Testis (tissue), 3 donors: ENCODE data around the gene LARGE2. TPM values are rescaled to one million over a fixed set of nuclear protein-coding genes. Genes with fewer than 3 reads are reported as not detected.

Experiments used
- polyA plus RNA-seq: library from polyadenylated mRNA; stranded (reverse); fragments of 350-450 nt; fragmentation: Illumina TruSeq; extraction: RNeasy Lipid Tissue Mini Kit (QIAGEN cat#74804); gene quantifications from one replicate; pipeline ENCODE4 v1.2.3, GENCODE V29; 2014; ENCODE audit warnings: low read depth, low replicate concordance; ENCODE audit not compliant: insufficient read depth
- total RNA-seq, 2 donors: library from RNA; depleted of rRNA; stranded (reverse); fragments of >200 nt; gene quantifications; one replicate each; pipeline ENCODE4 v1.2.3, GENCODE V29; 2016

LARGE2 gene
- total and polyA plus RNA-seq, 3 donors from 2014 or later, result 2.1 to 4.7 (median 3.4) TPM

Other genes starting within 250 kb of the LARGE2 start
- gene SLC35C1, start 117.5 kb upstream of the LARGE2 start, total RNA-seq, result 10 to 100 TPM; 12.9 to 15.7 TPM
- gene SLC35C1, start 117.5 kb upstream of the LARGE2 start, polyA plus RNA-seq, result 10.4 TPM
- 100 to 1,000 TPM; 109 to 124 TPM for gene CRY2, start 75.2 kb upstream of the LARGE2 start, total RNA-seq
- 80.0 TPM for gene CRY2, start 75.2 kb upstream of the LARGE2 start, polyA plus RNA-seq
- 10 to 100 TPM; 54.5 to 57.5 TPM for gene MAPK8IP1, start 37.0 kb upstream of the LARGE2 start, total RNA-seq
- gene MAPK8IP1, start 37.0 kb upstream of the LARGE2 start, polyA plus RNA-seq, result 62.9 TPM
- 10 to 100 TPM; 19.2 to 22.7 TPM for gene FREY1, start 15.4 kb upstream of the LARGE2 start, total RNA-seq
- 59.2 TPM for gene FREY1, start 15.4 kb upstream of the LARGE2 start, polyA plus RNA-seq
- gene PEX16, start 4.8 kb upstream of the LARGE2 start, total RNA-seq, result 10 to 100 TPM; 40.2 to 42.0 TPM
- gene PEX16, start 4.8 kb upstream of the LARGE2 start, polyA plus RNA-seq, result 41.4 TPM
- gene PHF21A, start 198.8 kb downstream of the LARGE2 start, total RNA-seq, result 10 to 100 TPM; 53.5 to 83.2 TPM
- 56.6 TPM for gene PHF21A, start 198.8 kb downstream of the LARGE2 start, polyA plus RNA-seq